GM12878 (cell line): ENCODE results near the gene PTMA. TPM values are rescaled to one million over a fixed set of nuclear protein-coding genes. Genes with fewer than 3 reads are reported as not detected.

Source experiments
- ATAC-seq: fragments of 200-7000 bp; cut with Tn5 transposase; 3 replicates; pipeline ENCODE4 v1.9.1; 2020; ENCODE audit warnings: mild to moderate bottlenecking, moderate library complexity
- BruUV-seq: library from RNA; stranded (reverse); fragments of 400-500 nt; replicated peaks from 2 replicates; lab custom pipeline; 2021; lab: Mats Ljungman, UMichigan
- CTCF ChIA-PET: fragments of 300-600 bp; sonication (Branson Sonifier 250); formaldehyde crosslinking; extraction: SDS; loops from one replicate; lab custom pipeline; 2021; ENCODE audit warnings: inconsistent platforms; lab: Yijun Ruan, JAX
- POLR2A ChIA-PET: fragments of 350-600 bp; formaldehyde crosslinking; extraction: SDS; loops from one replicate; lab custom pipeline; 2021; ENCODE audit warnings: inconsistent platforms; lab: Charles Lee
- RAD21 ChIA-PET: fragments of 300-600 bp; sonication (Branson Sonifier 250); formaldehyde crosslinking; loops from one replicate; lab custom pipeline; 2023; ENCODE audit warnings: antibody characterized with exemption; ENCODE audit not compliant: unreplicated experiment; lab: Charles Lee
- SMC1A ChIA-PET: fragments of 300-600 bp; sonication (Branson Sonifier 250); formaldehyde crosslinking; loops from one replicate; lab custom pipeline; 2023; ENCODE audit not compliant: unreplicated experiment, uncharacterized antibody; lab: Charles Lee
- DNase-seq: peaks from one replicate; pipeline ENCODE4 v3.0.0-alpha.2; 2011; ENCODE audit warnings: low read depth, low spot score
- FAIRE-seq: peaks from 3 replicates; lab custom pipeline; 2011; peaks lifted over from hg19 to GRCh38; lab: Jason Lieb, UNC
- H2AFZ ChIP-seq: 2 replicates; pipeline ENCODE4 v1.6.0; 2011; ENCODE audit warnings: low read depth, low read length, control low read depth; ENCODE audit not compliant: control insufficient read depth
- H3K27ac ChIP-seq: 2 replicates; pipeline ENCODE4 v1.5.1; 2011; ENCODE audit warnings: control low read depth; ENCODE audit not compliant: control insufficient read depth, insufficient read depth
- H3K27me3 ChIP-seq, 2 experiments: replicated peaks in 1 of 2; 2 replicates each; pipeline versions ENCODE4 v1.6.0 to v1.6.1; 2011; ENCODE audit warnings: low read length in 1 of 2; ENCODE audit not compliant: control insufficient read depth in 2 of 2, insufficient read depth in 2 of 2
- H3K36me3 ChIP-seq, 2 experiments: 2 replicates each; pipeline ENCODE4 v1.5.1; 2011; ENCODE audit warnings: low read length in 1 of 2; ENCODE audit not compliant: control insufficient read depth in 2 of 2, insufficient read depth in 2 of 2
- H3K4me1 ChIP-seq: 2 replicates; pipeline ENCODE4 v1.6.1; 2011; ENCODE audit warnings: mild to moderate bottlenecking, low read length, moderate library complexity, mixed read lengths; ENCODE audit not compliant: control insufficient read depth, insufficient read depth
- H3K4me2 ChIP-seq: 2 replicates; pipeline ENCODE4 v1.6.0; 2011; ENCODE audit warnings: control low read depth; ENCODE audit not compliant: control insufficient read depth, insufficient read depth
- H3K4me3 ChIP-seq: fragments of 200-600 bp; sonication (generic); 2 replicates; pipeline ENCODE4 v1.5.1; 2016
- H3K79me2 ChIP-seq: 2 replicates; pipeline ENCODE4 v1.6.0; 2011; ENCODE audit warnings: low read length; ENCODE audit not compliant: control insufficient read depth, insufficient read depth
- H3K9ac ChIP-seq: 2 replicates; pipeline ENCODE4 v1.8.0; 2011; ENCODE audit warnings: low read length, control low read depth, mixed read lengths; ENCODE audit not compliant: control insufficient read depth, insufficient read depth
- H3K9me3 ChIP-seq: replicated peaks from 3 replicates; pipeline ENCODE4 v1.5.1; 2011; ENCODE audit warnings: mild to moderate bottlenecking, low read length; ENCODE audit not compliant: control insufficient read depth, insufficient read depth
- H4K20me1 ChIP-seq: 2 replicates; pipeline ENCODE4 v1.6.0; 2011; ENCODE audit not compliant: control insufficient read depth, insufficient read depth
- CEBPB ChIP-seq, 2 experiments: fragments of 150-350 bp in 1 of 2; IDR thresholded peaks; 2 replicates each; pipeline ENCODE4 v1.6.1; 2012 to 2014; ENCODE audit warnings: low read depth in 2 of 2, low read length in 2 of 2, borderline replicate concordance in 1 of 2, inconsistent platforms in 1 of 2
- EP300 ChIP-seq, 2 experiments: fragments of 150-350 bp in 1 of 2; IDR thresholded peaks; 2 replicates each; pipeline ENCODE4 v1.6.1; 2011 to 2012; ENCODE audit warnings: low read depth in 2 of 2, low read length in 2 of 2, borderline replicate concordance in 1 of 2, improper control_type of control experiment in 1 of 2, inconsistent platforms in 1 of 2; ENCODE audit not compliant: control insufficient read depth in 1 of 2
- GABPA ChIP-seq: IDR thresholded peaks from 2 replicates; pipeline ENCODE4 v1.6.1; 2014; ENCODE audit warnings: antibody characterized with exemption, low read depth, mild to moderate bottlenecking, inconsistent platforms
- HDAC2 ChIP-seq: fragments of 200-600 bp; sonication (generic); IDR thresholded peaks from 2 replicates; pipeline ENCODE4 v1.6.1; 2017
- NFYA ChIP-seq: IDR thresholded peaks from 2 replicates; pipeline ENCODE4 v1.6.1; 2011; ENCODE audit warnings: low read depth, mild to moderate bottlenecking, low read length, improper control_type of control experiment, borderline replicate concordance
- NR2C2 ChIP-seq: IDR thresholded peaks from 2 replicates; pipeline ENCODE4 v1.6.1; 2011; ENCODE audit warnings: borderline replicate concordance, low read depth; ENCODE audit not compliant: control insufficient read depth, insufficient read length
- PRDM15 ChIP-seq: fragments of 450-650 bp; formaldehyde crosslinking; IDR thresholded peaks from 2 replicates; pipeline ENCODE4 v1.4.0; 2020; ENCODE audit warnings: mild to moderate bottlenecking, moderate library complexity
- RUNX3 ChIP-seq: IDR thresholded peaks from 2 replicates; pipeline ENCODE4 v1.6.1; 2012; ENCODE audit warnings: low read length, inconsistent platforms
- SPI1 ChIP-seq: IDR thresholded peaks from 2 replicates; pipeline ENCODE4 v1.6.1; 2011; ENCODE audit warnings: low read depth, mild to moderate bottlenecking, low read length, moderate library complexity, borderline replicate concordance; ENCODE audit not compliant: insufficient read depth
- WGBS: methylation state at CpG from one replicate; pipeline ENCODE4 v1.1.6; 2016; ENCODE audit warnings: low lambda C conversion rate; ENCODE audit not compliant: insufficient replicate concordance, insufficient coverage; ENCODE audit errors: missing lambda C conversion rate; 5-methylcytosine and 5-hydroxymethylcytosine counted together
- in situ Hi-C: fragments of 300-500 bp; cut with MboI; formaldehyde crosslinking; loops from 9 replicates; pipeline ENCODE4 v1.14.3; 2018; ENCODE audit warnings: mixed read lengths
- intact Hi-C: fragments of 100-400 bp; cut with micrococcal nuclease; formaldehyde crosslinking; loops from one replicate; pipeline ENCODE4 v1.14.2; 2022; ENCODE audit not compliant: unreplicated experiment
- polyA plus RNA-seq, 11 experiments: library from polyadenylated mRNA; depleted of rRNA in 4 of 11; unstranded in 6 of 11; stranded (reverse) in 5 of 11; fragments of >200 nt; fragmentation: Nextera tagmentation in 4 of 11; fragmentation: Illumina TruSeq in 1 of 11; extraction: Ambion mirVana in 4 of 11; extraction: Trizol in 1 of 11; gene quantifications; 1 replicate in 1 of 11; 2 replicates in 10 of 11; pipeline versions ENCODE4 v1.2.1 to v1.2.3, GENCODE V29; 2011 to 2016; ENCODE audit warnings: inconsistent platforms in 2 of 11, missing spikeins in 2 of 11, low read depth in 1 of 11
- total RNA-seq, 4 experiments: library from RNA; depleted of rRNA in 3 of 4; stranded (reverse); fragments of >200 nt in 3 of 4; fragmentation: Illumina TruSeq in 1 of 4; extraction: Trizol in 1 of 4; gene quantifications; 2 replicates each; pipeline versions ENCODE4 v1.2.1 to v1.2.3, GENCODE V29; 2013 to 2021

PTMA gene
- total and polyA plus RNA-seq, 10 of the 15 experiments (the other 5 are each of a cell fraction or from before 2014, with no cell fraction given) = 1,144 to 5,018 (median 3,464) TPM

- TF ChIP-seq PRDM15 (CRISPR knock-in tag) (no peak), EP300 (IDR thresholded peaks at IDR 0.05; ENCODE audit: borderline replicate concordance in 1 of 2, control insufficient read depth in 1 of 2, low read depth in 2 of 2, low read length in 2 of 2) (no peak), NR2C2 (no peak), HDAC2 (no peak)
- TF ChIP-seq, all 136 proteins: peak for 15
These were observed 6.5 kb downstream of the PTMA start (continued) for GRCh38 chr2:231714639-231715498.

GRCh38 chr2:231715499-231715837 lies 7.1 kb downstream of the PTMA start:
- DNase-seq (no peak), ATAC-seq (no peak), FAIRE-seq (no peak)
- POLR2A ChIA-PET = interaction anchor here (1.6 to 7.3 kb wide), 4 partner anchors 35 to 102 kb away, joined by 3 to 102 read pairs (median 32); no protein-coding TSS in a partner anchor
- intact Hi-C loops = loop anchor here (2.0 kb wide), 2 partner anchors 67 to 103 kb away; no protein-coding TSS in a partner anchor
- SMC1A ChIA-PET = interaction anchor here (1.0 to 16.5 kb wide), 15 partner anchors 12 to 143 kb away, joined by 3 to 343 read pairs (median 8); no protein-coding TSS in a partner anchor
- CTCF ChIA-PET = interaction anchor here (0.7 to 11.8 kb wide), 22 partner anchors 10 to 154 kb away, joined by 3 to 811 read pairs (median 6); partner anchors contain the start of gene COPS7B
- H3K9ac ChIP-seq = no peak overlapping the region
- H2AFZ ChIP-seq = no peak overlapping the region
- peaks cover 15% of the 10 kb centered on the region for H4K20me1 ChIP-seq
- BruUV-seq = no TSS peak
- RAD21 ChIA-PET = interaction anchor here (1.1 to 11.7 kb wide), 13 partner anchors 11 to 201 kb away, joined by 3 to 463 read pairs (median 10); partner anchors contain the start of gene COPS7B
- WGBS = 27% methylated on average over 5 of the region's 5 CpGs
- no peak overlapping the region for H3K4me2 ChIP-seq
- H3K9me3 ChIP-seq = no peaks in the 10 kb centered on the region
- in situ Hi-C loops = loop anchor here (5.0 kb wide), 2 partner anchors 38 to 108 kb away; no protein-coding TSS in a partner anchor
- H3K27me3 ChIP-seq = no peaks in the 10 kb centered on the region
- H3K4me3 ChIP-seq = no peak overlapping the region
- peaks cover 8 to 25% of the 10 kb centered on the region in 2 experiments for H3K36me3 ChIP-seq
- TF ChIP-seq NFYA (no peak), SPI1 (no peak), CEBPB (IDR thresholded peaks at IDR 0.05; ENCODE audit: borderline replicate concordance in 1 of 2, low read depth in 2 of 2, low read length in 2 of 2) (no peak), RUNX3 (no peak), GABPA (no peak)
- peaks cover 23% of the 10 kb centered on the region for H3K4me1 ChIP-seq
- H3K79me2 ChIP-seq = peaks cover 24% of the 10 kb centered on the region
- H3K27ac ChIP-seq = no peak overlapping the region
